OCI-LY3 (cell line): ENCODE measurements around the gene CBLN4.

Source experiments
- CTCF ChIP-seq: fragments of 200-600, 300-600 bp; sonication (generic); IDR thresholded peaks from 2 replicates; pipeline ENCODE4 v1.5.1; 2014; ENCODE audit warnings: antibody characterized with exemption, low read length, low read depth
- EZH2phosphoT487 ChIP-seq: fragments of 200-600 bp; shearing (Covaris generic); IDR thresholded peaks from 2 replicates; pipeline ENCODE4 v1.6.1; 2018; ENCODE audit warnings: antibody characterized with exemption, mixed run types, low read depth

GRCh38 chr20:56004611-56005388 lies 519 bp downstream of the CBLN4 start:
- TF ChIP-seq CTCF (no peak), EZH2phosphoT487 (no peak)
